ENCODE data around the gene TGFBR1.
A peak's percentile ranks its signal among the peaks of the same experiment; 100 is the strongest.
"Not testable (repeated sequence)": the region's sequence is repeated elsewhere in the genome, so short reads cannot be mapped to it uniquely, and the experiment has no call there.

Gene TGFBR1

GRCh38 chr9:99085949-99086948 is 18.7 kb upstream of the TGFBR1 start:
- Histone ChIP-seq H3K4me2 (peak overlapping the region; percentile 37 to 82 (median 53); a peak in 21 of 22 replicates), H4K20me1 (no peaks in the 10 kb centered on the region), H3K27me3 (no peaks in the 10 kb centered on the region), H3K4me1 (peaks cover 21 to 38% (median 31%) of the 10 kb centered on the region in 10 experiments), H3K27ac (peak overlapping the region in 9 of 11 experiments; percentile 25 to 81 (median 52); a peak in 17 of 22 replicates), H3K9ac (peak overlapping the region in 5 of 11 experiments; percentile 33 to 61 (median 43); a peak in 8 of 22 replicates), H3K9me3 (replicated peaks in 1 of 11) (peaks cover 19 to 38% (median 28%) of the 10 kb centered on the region in 11 experiments), H3K4me3 (no peak overlapping the region), H3K36me3 (peaks cover 0 to 9% (median 0%) of the 10 kb centered on the region in 11 experiments; a peak in 2 of 22 replicates)
- TF ChIP-seq Cebpa-rat (IDR thresholded peaks at IDR 0.05), result no peak

GRCh38 chr9:99087462-99087861 is 17.5 kb upstream of the TGFBR1 start:
- no peak for TF ChIP-seq Cebpa-rat (IDR thresholded peaks at IDR 0.05)
- no peak overlapping the region for H3K9ac ChIP-seq
- peak overlapping the region in 2 of 11 experiments; percentile 76 to 79; a peak in 3 of 22 replicates for H3K27ac ChIP-seq
- H3K4me1 ChIP-seq, result peaks cover 21 to 46% (median 31%) of the 10 kb centered on the region in 10 experiments
- H3K36me3 ChIP-seq, result peaks cover 0 to 9% (median 0%) of the 10 kb centered on the region in 11 experiments; a peak in 2 of 22 replicates
- peak overlapping the region in 5 of 11 experiments; percentile 66 to 82 (median 80); a peak in 10 of 22 replicates for H3K4me2 ChIP-seq
- no peaks in the 10 kb centered on the region for H3K27me3 ChIP-seq
- no peak overlapping the region for H3K4me3 ChIP-seq
- peaks cover 19 to 38% (median 29%) of the 10 kb centered on the region in 11 experiments for H3K9me3 ChIP-seq (replicated peaks in 1 of 11)
- no peaks in the 10 kb centered on the region for H4K20me1 ChIP-seq

- Histone ChIP-seq H4K20me1 (no peaks in the 10 kb centered on the region), H3K36me3 (peaks cover 0 to 9% (median 0%) of the 10 kb centered on the region in 11 experiments; a peak in 2 of 22 replicates), H3K4me2 (no peak overlapping the region), H3K9ac (no peak overlapping the region), H3K9me3 (replicated peaks in 1 of 11) (peaks cover 19 to 39% (median 29%) of the 10 kb centered on the region in 11 experiments), H3K4me1 (peaks cover 10 to 43% (median 18%) of the 10 kb centered on the region in 10 experiments; a peak in 19 of 20 replicates), H3K27ac (no peak overlapping the region), H3K27me3 (no peaks in the 10 kb centered on the region), H3K4me3 (no peak overlapping the region)
- no peak for TF ChIP-seq Cebpa-rat (IDR thresholded peaks at IDR 0.05)
These were observed 14.4 kb upstream of the TGFBR1 start for GRCh38 chr9:99090336-99091130.

- Histone ChIP-seq H3K9ac (no peak overlapping the region), H3K4me2 (peak overlapping the region in 3 of 11 experiments; percentile 38 to 88 (median 61); a peak in 6 of 22 replicates), H3K27me3 (no peaks in the 10 kb centered on the region)
These were observed 12.0 kb upstream of the TGFBR1 start for GRCh38 chr9:99092643-99093491.

GRCh38 chr9:99093492-99093791 is 11.5 kb upstream of the TGFBR1 start:
- peaks cover 0 to 23% (median 0%) of the 10 kb centered on the region in 10 experiments; a peak in 7 of 20 replicates for H3K4me1 ChIP-seq
- no peak overlapping the region for H3K4me3 ChIP-seq
- H3K9ac ChIP-seq, result no peak overlapping the region
- H3K27ac ChIP-seq, result no peak overlapping the region
- H3K4me2 ChIP-seq, result 0 out of 22 replicates have a peak overlapping the region, but pooled peaks of 1 of the 11 experiments have one; percentile 61
- no peaks in the 10 kb centered on the region for H3K27me3 ChIP-seq
- TF ChIP-seq Cebpa-rat (IDR thresholded peaks at IDR 0.05), result no peak
- peaks cover 19 to 32% (median 25%) of the 10 kb centered on the region in 11 experiments for H3K9me3 ChIP-seq (replicated peaks in 1 of 11)
- H4K20me1 ChIP-seq, result no peaks in the 10 kb centered on the region
- H3K36me3 ChIP-seq, result peaks cover 0 to 9% (median 0%) of the 10 kb centered on the region in 11 experiments; a peak in 2 of 22 replicates

More at GRCh38 chr9:99092643-99093491, 12.0 kb upstream of the TGFBR1 start:
- peaks cover 19 to 37% (median 29%) of the 10 kb centered on the region in 11 experiments for H3K9me3 ChIP-seq (replicated peaks in 1 of 11)
- peaks cover 0 to 27% (median 0%) of the 10 kb centered on the region in 10 experiments; a peak in 7 of 20 replicates for H3K4me1 ChIP-seq
- H3K36me3 ChIP-seq, result peaks cover 0 to 9% (median 0%) of the 10 kb centered on the region in 11 experiments; a peak in 2 of 22 replicates
- H3K27ac ChIP-seq, result no peak overlapping the region
- H4K20me1 ChIP-seq, result no peaks in the 10 kb centered on the region
- TF ChIP-seq Cebpa-rat (IDR thresholded peaks at IDR 0.05), result no peak
- no peak overlapping the region for H3K4me3 ChIP-seq

GRCh38 chr9:99095565-99095964 is 9.3 kb upstream of the TGFBR1 start:
- Histone ChIP-seq H3K4me2 (no peak overlapping the region), H3K36me3 (no peaks in the 10 kb centered on the region), H3K9me3 (replicated peaks in 1 of 11) (peaks cover 2 to 25% (median 10%) of the 10 kb centered on the region in 11 experiments; a peak in 19 of 22 replicates), H3K9ac (no peak overlapping the region), H3K27ac (no peak overlapping the region), H3K4me3 (no peak overlapping the region), H3K27me3 (no peaks in the 10 kb centered on the region), H3K4me1 (peaks cover 0 to 23% (median 0%) of the 10 kb centered on the region in 10 experiments; a peak in 7 of 20 replicates), H4K20me1 (no peaks in the 10 kb centered on the region)
- TF ChIP-seq Cebpa-rat (IDR thresholded peaks at IDR 0.05), result no peak

GRCh38 chr9:99096409-99096808 is 8.5 kb upstream of the TGFBR1 start:
- Histone ChIP-seq H3K4me3 (no peak overlapping the region), H4K20me1 (no peaks in the 10 kb centered on the region), H3K27me3 (no peaks in the 10 kb centered on the region), H3K36me3 (no peaks in the 10 kb centered on the region), H3K9me3 (replicated peaks in 1 of 11) (peaks cover 0 to 23% (median 2%) of the 10 kb centered on the region in 11 experiments; a peak in 10 of 22 replicates), H3K4me2 (no peak overlapping the region; a peak in 1 of 22 replicates), H3K9ac (no peak overlapping the region), H3K4me1 (peaks cover 0 to 23% (median 0%) of the 10 kb centered on the region in 10 experiments; a peak in 7 of 20 replicates), H3K27ac (no peak overlapping the region)
- TF ChIP-seq Cebpa-rat (IDR thresholded peaks at IDR 0.05), result no peak

GRCh38 chr9:99099806-99100585 is 4.9 kb upstream of the TGFBR1 start:
- H3K9ac ChIP-seq, result not testable (repeated sequence)

More at GRCh38 chr9:99099806-99100585, 4.9 kb upstream of the TGFBR1 start:
- not testable (repeated sequence) for H4K20me1 ChIP-seq, H3K4me2 ChIP-seq, H3K27ac ChIP-seq, H3K36me3 ChIP-seq, H3K4me3 ChIP-seq
- Histone ChIP-seq H3K9me3 (replicated peaks in 1 of 11) (peaks cover 0 to 25% (median 0%) of the 10 kb centered on the region in 11 experiments; a peak in 8 of 22 replicates), H3K4me1 (peaks cover 7 to 30% (median 12%) of the 10 kb centered on the region in 10 experiments; a peak in 19 of 20 replicates), H3K27me3 (peaks cover 0 to 16% (median 10%) of the 10 kb centered on the region in 11 experiments; a peak in 13 of 22 replicates)

Measured in BLaER1 treated with 17β-estradiol and CSF1 and Interleukin-3, amounts not matched to agents 10 nM and 100 nM (cell line).